HuH-7.5 (cell line): ENCODE data around the gene HDHD2.

Experiments used
- DNase-seq: peaks from one replicate; pipeline ENCODE4 v3.0.0; 2011; ENCODE audit warnings: low spot score

Gene HDHD2

GRCh38 chr18:47062471-47062870 lies 87.8 kb downstream of the HDHD2 start:
- DNase-seq: no peak
